Stimulated activated CD4-positive, alpha-beta T cell treated with anti-CD3 and anti-CD28 coated beads, Interleukin-1b, Interleukin-23, amount 100 ng/mL, for 48 hours (primary cell): Measurements from ENCODE around the gene DMRTA2.
"Not testable (repeated sequence)": the region's sequence is repeated elsewhere in the genome, so short reads cannot be mapped to it uniquely, and the experiment has no call there.

ENCODE experiments used
- DNase-seq: peaks from one replicate; pipeline ENCODE4 v3.0.0-alpha.2; 2020

DMRTA2 gene

GRCh38 chr1:50423670-50424000 lies 392 bp upstream of the DMRTA2 start:
- DNase-seq = no peak

- no peak for DNase-seq
Measured at GRCh38 chr1:50422675-50422945, 633 bp downstream of the DMRTA2 start.

- no peak for DNase-seq
Measured at GRCh38 chr1:50421768-50422674, 1.2 kb downstream of the DMRTA2 start.

- DNase-seq = no peak
Measured at GRCh38 chr1:50421366-50421748, 1.9 kb downstream of the DMRTA2 start.

GRCh38 chr1:50420689-50421365 lies 2.4 kb downstream of the DMRTA2 start:
- no peak for DNase-seq

- DNase-seq = no peak
Measured at GRCh38 chr1:50419907-50420677, 3.2 kb downstream of the DMRTA2 start.

GRCh38 chr1:50419192-50419906 lies 3.9 kb downstream of the DMRTA2 start:
- no peak for DNase-seq

GRCh38 chr1:50418600-50419109 lies 4.6 kb downstream of the DMRTA2 start:
- no peak for DNase-seq

- DNase-seq = no peak
Measured at GRCh38 chr1:50417946-50418599, 5.2 kb downstream of the DMRTA2 start.

- DNase-seq = no peak
Measured at GRCh38 chr1:50417507-50417906, 5.7 kb downstream of the DMRTA2 start.

- no peak for DNase-seq
Measured at GRCh38 chr1:50416553-50417453, 6.4 kb downstream of the DMRTA2 start.

GRCh38 chr1:50416150-50416527 lies 7.1 kb downstream of the DMRTA2 start:
- DNase-seq = no peak

GRCh38 chr1:50415235-50416149 lies 7.8 kb downstream of the DMRTA2 start:
- DNase-seq = no peak

- no peak for DNase-seq
Measured at GRCh38 chr1:50414853-50415234, 8.4 kb downstream of the DMRTA2 start.

- no peak for DNase-seq
Measured at GRCh38 chr1:50412813-50413476, 10.3 kb downstream of the DMRTA2 start.

- DNase-seq = no peak
Measured at GRCh38 chr1:50405814-50406213, 17.4 kb downstream of the DMRTA2 start.

- no peak for DNase-seq
Measured at GRCh38 chr1:50393522-50394120, 29.6 kb downstream of the DMRTA2 start.

- not testable (repeated sequence) for DNase-seq
Measured at GRCh38 chr1:50381551-50381950, 41.7 kb downstream of the DMRTA2 start.

- no peak for DNase-seq
Measured at GRCh38 chr1:50378770-50379169, 44.5 kb downstream of the DMRTA2 start.
